ENCODE data around the gene PMM1. TPM values are rescaled to one million over a fixed set of nuclear protein-coding genes. Genes with fewer than 3 reads are reported as not detected.
A peak's percentile ranks its signal among the peaks of the same experiment; 100 is the strongest.

Gene PMM1
- 18.0 and 18.6 TPM in 2 replicates for total RNA-seq (2014; rRNA removed)
- percentile 53 among the genes with signal in this experiment for Bru-seq, nascent RNA
- BruChase-seq, experiment 1, labeled RNA remaining after a 6-hour chase = percentile 67 among the genes with signal in this experiment
- percentile 65 among the genes with signal in this experiment for BruChase-seq, experiment 2, labeled RNA remaining after a 2-hour chase
- long read RNA-seq, transcript PMM1-201 (8 exons, 1,298 nt) = major isoform, 19 of 34 reads
- long read RNA-seq, partial matches to known transcripts = 6 of 34 reads
- long read RNA-seq, other reads (novel, unspliced or antisense) = 7 of 34 reads

GRCh38 chr22:41589391-41590241, at the start of gene PMM1:
Gene PMM1 (minus strand): TSS chr22:41589840. CDS start chr22:41589805, 35 bp downstream.
- no peaks in the 10 kb centered on the region for H3F3A ChIP-seq (ENCODE audit: low read length, unreplicated experiment)
- no TSS peak for BruUV-seq (replicated peaks)
- no peak within 1 kb of the TSS for H3K27ac ChIP-seq (ENCODE audit: low read length)
- CTCF ChIA-PET = interaction anchor here (0.6 to 1.5 kb wide), 4 partner anchors 13 to 77 kb away, joined by 3 to 11 read pairs (median 4); partner anchors contain the start of gene POLR3H
- intact Hi-C loops (cut with micrococcal nuclease) = no loop called here
- TF ChIP-seq CTCF (conservative IDR thresholded peaks at IDR 0.05; ENCODE audit: low read depth, low read length) (no peak), EZH2 (IDR thresholded peaks at IDR 0.05; ENCODE audit: low read length, unreplicated experiment) (no peak), EZH2phosphoT487 (IDR thresholded peaks at IDR 0.05; ENCODE audit: borderline replicate concordance, low read length) (no peak)
- H2AFZ ChIP-seq (ENCODE audit: low read length) = peak within 1 kb of the TSS; percentile 82
- peak within 1 kb of the TSS; percentile 70 for H3K9ac ChIP-seq (ENCODE audit: low read length)
- peak within 1 kb of the TSS; percentile 99 for H3K4me2 ChIP-seq (ENCODE audit: low read length)
- ATAC-seq (peak; percentile 94), DNase-seq (peak; percentile 98)
- peaks cover 14% of the 10 kb centered on the region for H3K79me2 ChIP-seq (ENCODE audit: low read length)
- POLR2A ChIA-PET (ENCODE audit: unreplicated experiment) = interaction anchor here (0.6 to 0.8 kb wide), 6 partner anchors 31 to 501 kb away, joined by 3 to 17 read pairs (median 6); partner anchors contain the start of genes DESI1, NDUFA6 and XRCC6
- peak within 1 kb of the TSS; percentile 94 for H3K4me3 ChIP-seq (ENCODE audit: low read length)
- no peaks in the 10 kb centered on the region for H3K27me3 ChIP-seq (ENCODE audit: low read length)
- H3K4me1 ChIP-seq (ENCODE audit: insufficient read depth, low read length) = peaks cover 17% of the 10 kb centered on the region
- H3K36me3 ChIP-seq (ENCODE audit: low read depth, low read length) = no peaks in the 10 kb centered on the region
- H4K20me1 ChIP-seq (ENCODE audit: low read length) = no peaks in the 10 kb centered on the region
- no peaks in the 10 kb centered on the region for H3K9me2 ChIP-seq (replicated peaks; ENCODE audit: low read length)
- no peaks in the 10 kb centered on the region for H3K9me3 ChIP-seq (ENCODE audit: low read length)

- H3K27ac ChIP-seq (ENCODE audit: low read length) = no peak overlapping the region
- no peaks in the 10 kb centered on the region for H3K9me3 ChIP-seq (ENCODE audit: low read length)
- DNase-seq (no peak), ATAC-seq (no peak; the same call in 1 of the 2 replicates)
- TF ChIP-seq EZH2phosphoT487 (IDR thresholded peaks at IDR 0.05; ENCODE audit: borderline replicate concordance, low read length) (no peak), EZH2 (IDR thresholded peaks at IDR 0.05; ENCODE audit: low read length, unreplicated experiment) (no peak), CTCF (conservative IDR thresholded peaks at IDR 0.05; ENCODE audit: low read depth, low read length) (no peak)
- peaks cover 7% of the 10 kb centered on the region; the same call in 1 of the 2 replicates for H4K20me1 ChIP-seq (ENCODE audit: low read length)
- H3F3A ChIP-seq (ENCODE audit: low read length, unreplicated experiment) = peaks cover 3% of the 10 kb centered on the region
- H3K4me1 ChIP-seq (ENCODE audit: insufficient read depth, low read length) = peaks cover 10% of the 10 kb centered on the region; the same call in 1 of the 2 replicates
- H3K4me2 ChIP-seq (ENCODE audit: low read length) = no peak overlapping the region
- H3K79me2 ChIP-seq (ENCODE audit: low read length) = peaks cover 53% of the 10 kb centered on the region
- H3K9me2 ChIP-seq (replicated peaks; ENCODE audit: low read length) = no peaks in the 10 kb centered on the region
- H3K9ac ChIP-seq (ENCODE audit: low read length) = no peak overlapping the region
- no peak overlapping the region for H3K4me3 ChIP-seq (ENCODE audit: low read length)
- H3K27me3 ChIP-seq (ENCODE audit: low read length) = no peaks in the 10 kb centered on the region
- CTCF ChIA-PET = no interaction called here
- BruUV-seq (replicated peaks) = no TSS peak
- POLR2A ChIA-PET (ENCODE audit: unreplicated experiment) = interaction anchor here (0.6 kb wide), 1 partner anchor 18 kb away, joined by 4 read pairs; the partner anchor contains the start of genes DESI1 and XRCC6
- intact Hi-C loops (cut with micrococcal nuclease) = no loop called here
- H2AFZ ChIP-seq (ENCODE audit: low read length) = no peak overlapping the region
- H3K36me3 ChIP-seq (ENCODE audit: low read depth, low read length) = peaks cover 60% of the 10 kb centered on the region
Measured at GRCh38 chr22:41638748-41639147, 49.1 kb upstream of the PMM1 start.

Measured in PC-3 (cell line).